PC-3 (cell line): ENCODE measurements around the gene ENO3.

ENCODE experiments used
- EZH2 ChIP-seq: fragments of 300-600 bp; sonication (generic); IDR thresholded peaks from one replicate; pipeline ENCODE4 v1.6.1; 2017; ENCODE audit warnings: antibody characterized with exemption, mild to moderate bottlenecking, low read length; ENCODE audit not compliant: unreplicated experiment
- EZH2phosphoT487 ChIP-seq: fragments of 300-600 bp; sonication (generic); IDR thresholded peaks from 2 replicates; pipeline ENCODE4 v1.6.1; 2018; ENCODE audit warnings: mild to moderate bottlenecking, antibody characterized with exemption, low read length, borderline replicate concordance
- TF ChIP-seq, protein P1 (sequence below): fragments of 300-600 bp; sonication (generic); conservative IDR thresholded peaks from 2 replicates; pipeline ENCODE4 v1.5.1; 2017; ENCODE audit warnings: antibody characterized with exemption, low read depth, mild to moderate bottlenecking, low read length

- TF ChIP-seq, protein P1, sequence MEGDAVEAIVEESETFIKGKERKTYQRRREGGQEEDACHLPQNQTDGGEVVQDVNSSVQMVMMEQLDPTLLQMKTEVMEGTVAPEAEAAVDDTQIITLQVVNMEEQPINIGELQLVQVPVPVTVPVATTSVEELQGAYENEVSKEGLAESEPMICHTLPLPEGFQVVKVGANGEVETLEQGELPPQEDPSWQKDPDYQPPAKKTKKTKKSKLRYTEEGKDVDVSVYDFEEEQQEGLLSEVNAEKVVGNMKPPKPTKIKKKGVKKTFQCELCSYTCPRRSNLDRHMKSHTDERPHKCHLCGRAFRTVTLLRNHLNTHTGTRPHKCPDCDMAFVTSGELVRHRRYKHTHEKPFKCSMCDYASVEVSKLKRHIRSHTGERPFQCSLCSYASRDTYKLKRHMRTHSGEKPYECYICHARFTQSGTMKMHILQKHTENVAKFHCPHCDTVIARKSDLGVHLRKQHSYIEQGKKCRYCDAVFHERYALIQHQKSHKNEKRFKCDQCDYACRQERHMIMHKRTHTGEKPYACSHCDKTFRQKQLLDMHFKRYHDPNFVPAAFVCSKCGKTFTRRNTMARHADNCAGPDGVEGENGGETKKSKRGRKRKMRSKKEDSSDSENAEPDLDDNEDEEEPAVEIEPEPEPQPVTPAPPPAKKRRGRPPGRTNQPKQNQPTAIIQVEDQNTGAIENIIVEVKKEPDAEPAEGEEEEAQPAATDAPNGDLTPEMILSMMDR: no peak
- no peak for TF ChIP-seq EZH2phosphoT487
- TF ChIP-seq EZH2: no peak
These were observed 12.8 kb upstream of the ENO3 start for GRCh38 chr17:4938069-4938491.
